OCI-LY3 (cell line): ENCODE results near the gene ORAI3.

Experiments used
- H2AFZ ChIP-seq: fragments of 200-600, 300-600 bp; shearing (Covaris generic); 2 replicates; pipeline ENCODE4 v1.6.0; 2014; ENCODE audit warnings: antibody characterized with exemption, low read depth, low read length
- H3K27ac ChIP-seq: fragments of 200-600, 300-600 bp; sonication (generic); 2 replicates; pipeline ENCODE4 v1.5.1; 2014; ENCODE audit warnings: mild to moderate bottlenecking, low read length, moderate library complexity, mixed read lengths
- H3K27me3 ChIP-seq: fragments of 200-600, 300-600 bp; sonication (generic); 2 replicates; pipeline ENCODE4 v1.6.1; 2014; ENCODE audit warnings: low read depth, low read length, mixed read lengths
- H3K36me3 ChIP-seq: fragments of 200-600, 300-600 bp; sonication (generic); replicated peaks from 2 replicates; pipeline ENCODE3; 2014; ENCODE audit warnings: low read depth, low read length, mixed read lengths
- H3K4me1 ChIP-seq: fragments of 300-600, 200-600 bp; sonication (generic); 2 replicates; pipeline ENCODE4 v1.6.1; 2014; ENCODE audit warnings: low read length, mixed read lengths
- H3K4me2 ChIP-seq: fragments of 200-600, 300-600 bp; sonication (generic); 2 replicates; pipeline ENCODE4 v1.6.1; 2014; ENCODE audit warnings: low read length, mixed read lengths
- H3K4me3 ChIP-seq: fragments of 300-600, 200-600 bp; sonication (generic); 2 replicates; pipeline ENCODE4 v1.5.1; 2014; ENCODE audit warnings: antibody characterized with exemption, mild to moderate bottlenecking, low read length, moderate library complexity
- H3K79me2 ChIP-seq: fragments of 300-600, 200-600 bp; shearing (Covaris generic); 2 replicates; pipeline ENCODE4 v1.6.1; 2014; ENCODE audit warnings: mild to moderate bottlenecking, low read length, mixed read lengths
- H3K9ac ChIP-seq: fragments of 300-600, 200-600 bp; shearing (Covaris generic); 2 replicates; pipeline ENCODE4 v1.6.0; 2014; ENCODE audit warnings: mild to moderate bottlenecking, low read length, moderate library complexity
- H3K9me3 ChIP-seq: fragments of 200-600, 300-600 bp; shearing (Covaris generic); 2 replicates; pipeline ENCODE4 v1.6.1; 2014; ENCODE audit warnings: low read length, mixed read lengths; ENCODE audit not compliant: insufficient read depth
- H4K20me1 ChIP-seq: fragments of 200-600, 300-600 bp; sonication (generic); 2 replicates; pipeline ENCODE4 v1.6.1; 2016; ENCODE audit warnings: low read length, mixed read lengths; ENCODE audit not compliant: insufficient read depth
- EZH2phosphoT487 ChIP-seq: fragments of 200-600 bp; shearing (Covaris generic); IDR thresholded peaks from 2 replicates; pipeline ENCODE4 v1.6.1; 2018; ENCODE audit warnings: antibody characterized with exemption, mixed run types, low read depth
- TF ChIP-seq, protein P1 (sequence below): fragments of 200-600, 300-600 bp; sonication (generic); IDR thresholded peaks from 2 replicates; pipeline ENCODE4 v1.5.1; 2014; ENCODE audit warnings: antibody characterized with exemption, low read length, low read depth

Gene ORAI3

DNA sequence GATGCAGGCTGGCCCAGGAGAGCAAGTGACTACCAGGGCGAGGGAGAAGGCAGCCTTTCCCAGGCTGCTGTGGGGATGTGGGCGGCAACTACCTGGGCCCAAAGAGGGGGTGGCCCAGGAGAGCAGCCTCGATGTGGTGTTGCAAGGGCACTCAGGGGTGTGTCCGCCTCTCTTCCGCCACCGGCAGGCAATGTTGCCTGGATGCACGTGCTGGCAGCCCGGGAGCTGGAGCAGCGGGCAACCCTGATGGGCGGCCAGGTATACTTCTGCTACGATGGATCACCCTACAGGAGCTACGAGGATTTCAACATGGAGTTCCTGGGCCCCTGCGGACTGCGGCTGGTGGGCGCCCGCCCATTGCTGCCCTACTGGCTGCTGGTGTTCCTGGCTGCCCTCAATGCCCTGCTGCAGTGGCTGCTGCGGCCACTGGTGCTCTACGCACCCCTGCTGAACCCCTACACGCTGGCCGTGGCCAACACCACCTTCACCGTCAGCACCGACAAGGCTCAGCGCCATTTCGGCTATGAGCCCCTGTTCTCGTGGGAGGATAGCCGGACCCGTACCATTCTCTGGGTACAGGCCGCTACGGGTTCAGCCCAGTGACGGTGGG is 38.8 kb downstream of the ORAI3 start:
- H2AFZ ChIP-seq = no peak overlapping the region
- H3K4me1 ChIP-seq = peaks cover 9% of the 10 kb centered on the region
- H3K27me3 ChIP-seq = no peaks in the 10 kb centered on the region
- no peak overlapping the region for H3K4me3 ChIP-seq
- no peak overlapping the region for H3K4me2 ChIP-seq
- H3K27ac ChIP-seq = no peak overlapping the region
- no peaks in the 10 kb centered on the region for H3K9me3 ChIP-seq
- no peaks in the 10 kb centered on the region for H4K20me1 ChIP-seq
- TF ChIP-seq EZH2phosphoT487 = no peak
- TF ChIP-seq, protein P1, sequence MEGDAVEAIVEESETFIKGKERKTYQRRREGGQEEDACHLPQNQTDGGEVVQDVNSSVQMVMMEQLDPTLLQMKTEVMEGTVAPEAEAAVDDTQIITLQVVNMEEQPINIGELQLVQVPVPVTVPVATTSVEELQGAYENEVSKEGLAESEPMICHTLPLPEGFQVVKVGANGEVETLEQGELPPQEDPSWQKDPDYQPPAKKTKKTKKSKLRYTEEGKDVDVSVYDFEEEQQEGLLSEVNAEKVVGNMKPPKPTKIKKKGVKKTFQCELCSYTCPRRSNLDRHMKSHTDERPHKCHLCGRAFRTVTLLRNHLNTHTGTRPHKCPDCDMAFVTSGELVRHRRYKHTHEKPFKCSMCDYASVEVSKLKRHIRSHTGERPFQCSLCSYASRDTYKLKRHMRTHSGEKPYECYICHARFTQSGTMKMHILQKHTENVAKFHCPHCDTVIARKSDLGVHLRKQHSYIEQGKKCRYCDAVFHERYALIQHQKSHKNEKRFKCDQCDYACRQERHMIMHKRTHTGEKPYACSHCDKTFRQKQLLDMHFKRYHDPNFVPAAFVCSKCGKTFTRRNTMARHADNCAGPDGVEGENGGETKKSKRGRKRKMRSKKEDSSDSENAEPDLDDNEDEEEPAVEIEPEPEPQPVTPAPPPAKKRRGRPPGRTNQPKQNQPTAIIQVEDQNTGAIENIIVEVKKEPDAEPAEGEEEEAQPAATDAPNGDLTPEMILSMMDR = no peak
- H3K36me3 ChIP-seq = peaks cover 7% of the 10 kb centered on the region
- no peak overlapping the region for H3K9ac ChIP-seq
- H3K79me2 ChIP-seq = no peaks in the 10 kb centered on the region

DNA sequence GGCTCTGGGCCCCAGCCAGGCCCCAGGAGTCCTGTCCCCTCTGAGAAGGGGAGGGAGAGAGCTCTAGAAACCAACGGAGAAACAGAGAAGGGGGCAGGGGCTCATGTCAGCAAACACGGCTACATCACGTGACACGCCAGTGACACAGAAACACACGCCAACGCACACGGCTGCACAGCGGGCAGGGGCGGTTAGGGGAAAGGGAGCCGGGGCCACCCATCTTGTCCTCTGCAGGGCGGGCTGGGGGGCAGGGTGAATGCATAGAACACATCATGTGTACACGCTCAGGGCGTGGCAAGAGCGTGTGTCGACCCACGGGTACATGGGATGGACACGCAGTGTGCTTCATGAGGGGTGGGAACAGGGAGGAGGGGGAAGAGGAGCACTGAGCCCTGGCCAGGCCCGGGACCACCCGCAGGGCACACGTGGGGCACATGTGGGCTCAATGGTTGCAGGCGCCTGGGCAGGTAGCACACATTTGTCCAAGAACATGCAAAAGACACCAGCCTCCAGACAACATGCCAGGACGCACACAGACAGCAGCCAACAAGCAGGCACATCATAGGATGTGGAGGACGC is 40.7 kb downstream of the ORAI3 start:
- Histone ChIP-seq H3K27ac (no peak overlapping the region), H3K4me1 (peaks cover 16% of the 10 kb centered on the region), H3K9me3 (no peaks in the 10 kb centered on the region), H2AFZ (no peak overlapping the region), H3K36me3 (no peaks in the 10 kb centered on the region), H3K9ac (no peak overlapping the region), H3K27me3 (no peaks in the 10 kb centered on the region), H3K4me3 (no peak overlapping the region), H3K4me2 (no peak overlapping the region), H3K79me2 (no peaks in the 10 kb centered on the region), H4K20me1 (no peaks in the 10 kb centered on the region)
- TF ChIP-seq EZH2phosphoT487 = no peak
- TF ChIP-seq, protein P1 = no peak

- no peak overlapping the region for H3K4me3 ChIP-seq
- peaks cover 19% of the 10 kb centered on the region for H3K4me1 ChIP-seq
- no peak overlapping the region for H2AFZ ChIP-seq
- H4K20me1 ChIP-seq = no peaks in the 10 kb centered on the region
- no peaks in the 10 kb centered on the region for H3K9me3 ChIP-seq
- H3K79me2 ChIP-seq = no peaks in the 10 kb centered on the region
- H3K4me2 ChIP-seq = no peak overlapping the region
- H3K36me3 ChIP-seq = no peaks in the 10 kb centered on the region
- H3K27ac ChIP-seq = no peak overlapping the region
- no peaks in the 10 kb centered on the region for H3K27me3 ChIP-seq
- TF ChIP-seq, protein P1 = no peak
- no peak for TF ChIP-seq EZH2phosphoT487
- H3K9ac ChIP-seq = no peak overlapping the region
Observed at GRCh38 chr16:30990105-30990504, 41.2 kb downstream of the ORAI3 start.

- no peaks in the 10 kb centered on the region for H3K79me2 ChIP-seq
- TF ChIP-seq, protein P1 = no peak
- TF ChIP-seq EZH2phosphoT487 = no peak
- no peak overlapping the region for H2AFZ ChIP-seq
- no peak overlapping the region for H3K27ac ChIP-seq
- H3K4me2 ChIP-seq = no peak overlapping the region
- no peaks in the 10 kb centered on the region for H3K27me3 ChIP-seq
- H3K36me3 ChIP-seq = no peaks in the 10 kb centered on the region
- no peaks in the 10 kb centered on the region for H4K20me1 ChIP-seq
- H3K9ac ChIP-seq = no peak overlapping the region
- H3K9me3 ChIP-seq = no peaks in the 10 kb centered on the region
- no peak overlapping the region for H3K4me3 ChIP-seq
- peaks cover 24% of the 10 kb centered on the region for H3K4me1 ChIP-seq
Observed at GRCh38 chr16:30991052-30991451, 42.2 kb downstream of the ORAI3 start.
